H1 (cell line): Measurements from ENCODE around the gene DOCK1. TPM values are rescaled to one million over a fixed set of nuclear protein-coding genes. Genes with fewer than 3 reads are reported as not detected.

Source experiments
- CTCF ChIA-PET: fragments of 300-600 bp; sonication (Branson Sonifier 250); formaldehyde crosslinking; loops from one replicate; lab custom pipeline; 2021; ENCODE audit not compliant: partially characterized antibody; lab: Charles Lee
- POLR2A ChIA-PET: fragments of 300-600 bp; sonication (Branson Sonifier 250); formaldehyde crosslinking; loops from one replicate; lab custom pipeline; 2021; ENCODE audit warnings: inconsistent platforms; ENCODE audit not compliant: partially characterized antibody; lab: Charles Lee
- DNase-seq, 2 experiments: peaks; one replicate each; pipeline versions ENCODE4 v3.0.0 to v3.0.0-alpha.2; 2010 to 2022; ENCODE audit warnings: low spot score in 2 of 2, low read depth in 1 of 2, mixed read lengths in 1 of 2
- FAIRE-seq: peaks from 2 replicates; lab custom pipeline; 2011; peaks lifted over from hg19 to GRCh38; lab: Jason Lieb, UNC
- H2AFZ ChIP-seq: 2 replicates; pipeline ENCODE4 v1.8.1; 2012; ENCODE audit warnings: low read length, inconsistent platforms
- H2AK5ac ChIP-seq: 2 replicates; pipeline ENCODE4 v1.6.1; 2013; ENCODE audit warnings: low read depth, low read length
- H2BK120ac ChIP-seq: replicated peaks from 2 replicates; pipeline ENCODE3; 2013; ENCODE audit warnings: low read depth, low read length, inconsistent platforms
- H2BK12ac ChIP-seq: 2 replicates; pipeline ENCODE4 v1.6.1; 2013; ENCODE audit warnings: low read depth, low read length
- H2BK15ac ChIP-seq: 2 replicates; pipeline ENCODE4 v1.6.1; 2013; ENCODE audit warnings: low read length
- H2BK20ac ChIP-seq: 2 replicates; pipeline ENCODE4 v1.6.1; 2013; ENCODE audit warnings: low read length
- H2BK5ac ChIP-seq: 2 replicates; pipeline ENCODE4 v1.6.1; 2013; ENCODE audit warnings: low read depth, low read length
- H3K14ac ChIP-seq: 2 replicates; pipeline ENCODE4 v1.6.1; 2013; ENCODE audit warnings: inconsistent platforms; ENCODE audit not compliant: insufficient read length
- H3K18ac ChIP-seq: 2 replicates; pipeline ENCODE4 v1.6.1; 2013; ENCODE audit warnings: low read length; ENCODE audit errors: extremely low read depth
- H3K23ac ChIP-seq: 2 replicates; pipeline ENCODE4 v1.6.1; 2013; ENCODE audit warnings: inconsistent platforms; ENCODE audit not compliant: insufficient read length
- H3K23me2 ChIP-seq: 2 replicates; pipeline ENCODE4 v1.6.1; 2013; ENCODE audit warnings: low read depth, low read length
- H3K27ac ChIP-seq: 2 replicates; pipeline ENCODE4 v1.6.1; 2011; ENCODE audit warnings: low read depth, low read length, inconsistent platforms
- H3K27me3 ChIP-seq, 4 experiments: replicated peaks in 1 of 4; 1 replicate in 1 of 4; 2 replicates in 3 of 4; pipeline versions ENCODE4 v1.6.1 to v1.8.1; 2011 to 2013; ENCODE audit warnings: low read length in 3 of 4, mild to moderate bottlenecking in 3 of 4, inconsistent platforms in 2 of 4, mixed read lengths in 2 of 4, moderate library complexity in 1 of 4; ENCODE audit not compliant: control insufficient read depth in 3 of 4, insufficient read depth in 3 of 4; ENCODE audit errors: extremely low read depth in 1 of 4
- H3K36me3 ChIP-seq, 4 experiments: 2 replicates each; pipeline versions ENCODE4 v1.6.1 to v1.8.1; 2011 to 2013; ENCODE audit warnings: mild to moderate bottlenecking in 4 of 4, low read length in 3 of 4, moderate library complexity in 2 of 4, control low read depth in 1 of 4, inconsistent platforms in 1 of 4; ENCODE audit not compliant: insufficient read depth in 4 of 4, control insufficient read depth in 2 of 4
- H3K4ac ChIP-seq: replicated peaks from 2 replicates; pipeline ENCODE3; 2013; ENCODE audit warnings: low read length, low read depth, mixed read lengths, inconsistent platforms; ENCODE audit not compliant: insufficient read length
- H3K4me1 ChIP-seq, 4 experiments: replicated peaks in 1 of 4; 1 replicate in 1 of 4; 2 replicates in 3 of 4; pipeline versions ENCODE4 v1.6.1 to v1.8.1; 2011 to 2013; ENCODE audit warnings: low read length in 3 of 4, inconsistent platforms in 2 of 4, mixed read lengths in 1 of 4; ENCODE audit not compliant: insufficient read depth in 4 of 4, control insufficient read depth in 3 of 4
- H3K4me2 ChIP-seq, 2 experiments: 2 replicates each; pipeline versions ENCODE4 v1.6.1 to v1.8.1; 2011 to 2013; ENCODE audit warnings: low read depth in 2 of 2, low read length in 2 of 2, control low read depth in 1 of 2, inconsistent platforms in 1 of 2, mild to moderate bottlenecking in 1 of 2; ENCODE audit not compliant: insufficient read depth in 1 of 2
- H3K4me3 ChIP-seq, 4 experiments: fragments of 200-600, 300-600 bp in 1 of 4; sonication (generic), shearing (Covaris generic), sonication (Bioruptor Twin) in 1 of 4; 2 replicates each; pipeline versions ENCODE4 v1.5.1 to v1.8.1; 2011 to 2016; ENCODE audit warnings: low read length in 4 of 4, low read depth in 3 of 4, control low read depth in 2 of 4, inconsistent platforms in 2 of 4, mild to moderate bottlenecking in 2 of 4, mixed read lengths in 1 of 4, moderate library complexity in 1 of 4; ENCODE audit not compliant: insufficient read depth in 2 of 4; ENCODE audit errors: extremely low read depth in 1 of 4
- H3K56ac ChIP-seq: replicated peaks from 2 replicates; pipeline ENCODE3; 2013; ENCODE audit warnings: low read depth, mild to moderate bottlenecking, mixed read lengths, low read length, inconsistent platforms; ENCODE audit not compliant: insufficient read length
- H3K79me1 ChIP-seq: 2 replicates; pipeline ENCODE4 v1.6.1; 2013; ENCODE audit warnings: low read depth, low read length, control low read depth
- H3K79me2 ChIP-seq, 2 experiments: 2 replicates each; pipeline versions ENCODE4 v1.6.1 to v1.8.1; 2012 to 2013; ENCODE audit warnings: low read length in 2 of 2, mild to moderate bottlenecking in 2 of 2, inconsistent platforms in 1 of 2; ENCODE audit not compliant: insufficient read depth in 2 of 2, control insufficient read depth in 1 of 2
- H3K9ac ChIP-seq, 4 experiments: replicated peaks in 1 of 4; 1 replicate in 1 of 4; 2 replicates in 3 of 4; pipeline versions ENCODE4 v1.6.1 to v1.8.1; 2011 to 2013; ENCODE audit warnings: low read depth in 3 of 4, low read length in 3 of 4, control low read depth in 2 of 4, mild to moderate bottlenecking in 2 of 4, moderate library complexity in 2 of 4, inconsistent platforms in 1 of 4; ENCODE audit errors: extremely low read depth in 1 of 4
- H3K9me3 ChIP-seq, 2 experiments: 2 replicates each; pipeline versions ENCODE4 v1.6.1 to v1.8.1; 2012 to 2013; ENCODE audit warnings: mild to moderate bottlenecking in 2 of 2, moderate library complexity in 2 of 2, control low read depth in 1 of 2, inconsistent platforms in 1 of 2, low read depth in 1 of 2, low read length in 1 of 2, mixed read lengths in 1 of 2; ENCODE audit not compliant: insufficient read depth in 2 of 2
- H4K20me1 ChIP-seq, 2 experiments: replicated peaks in 1 of 2; 2 replicates each; pipeline versions ENCODE3 to v1.8.1; 2011 to 2013; ENCODE audit warnings: inconsistent platforms in 2 of 2, low read length in 2 of 2, mild to moderate bottlenecking in 1 of 2; ENCODE audit not compliant: insufficient read depth in 2 of 2, control insufficient read depth in 1 of 2
- H4K5ac ChIP-seq: 2 replicates; pipeline ENCODE4 v1.6.1; 2013; ENCODE audit warnings: low read length, low read depth, mixed read lengths, inconsistent platforms; ENCODE audit not compliant: insufficient read length
- H4K8ac ChIP-seq: 2 replicates; pipeline ENCODE4 v1.8.0; 2013; ENCODE audit warnings: mild to moderate bottlenecking, moderate library complexity, low read length, inconsistent platforms; ENCODE audit not compliant: insufficient read depth; ENCODE audit errors: extremely low read depth
- H4K91ac ChIP-seq: replicated peaks from 2 replicates; pipeline ENCODE3; 2013; ENCODE audit warnings: low read length, mixed read lengths, inconsistent platforms; ENCODE audit not compliant: insufficient read length
- BCL11A ChIP-seq, 2 experiments: IDR thresholded peaks; one replicate each; pipeline ENCODE4 v1.6.1; 2011; ENCODE audit warnings: low read depth in 2 of 2, low read length in 2 of 2, mild to moderate bottlenecking in 2 of 2
- CBX8 ChIP-seq: fragments of 300-800, 300-1000 bp; sonication (generic); IDR thresholded peaks from 2 replicates; pipeline ENCODE4 v1.7.1; 2016; ENCODE audit warnings: low read depth, low read length, borderline replicate concordance
- CTCF ChIP-seq, 3 experiments: IDR thresholded peaks; 1 replicate in 2 of 3; 2 replicates in 1 of 3; pipeline versions ENCODE4 v1.5.1 to v1.6.1; 2011; ENCODE audit warnings: low read length in 3 of 3, mild to moderate bottlenecking in 3 of 3, inconsistent platforms in 2 of 3, low read depth in 1 of 3, moderate library complexity in 1 of 3; ENCODE audit not compliant: insufficient read depth in 1 of 3; ENCODE audit errors: control extremely low read depth in 1 of 3
- JUN ChIP-seq: IDR thresholded peaks from 2 replicates; pipeline ENCODE4 v1.6.1; 2011; ENCODE audit warnings: low read depth, mild to moderate bottlenecking, improper control_type of control experiment, low read length
- KDM4A ChIP-seq: IDR thresholded peaks from one replicate; pipeline ENCODE4 v1.7.1; 2012; ENCODE audit warnings: low read depth, mild to moderate bottlenecking, moderate library complexity, low read length, inconsistent platforms; ENCODE audit not compliant: severe bottlenecking
- KDM5A ChIP-seq: fragments of 200-600 bp; IDR thresholded peaks from 2 replicates; pipeline ENCODE4 v1.7.1; 2012; ENCODE audit warnings: mild to moderate bottlenecking, low read length, inconsistent platforms, mixed read lengths
- PHF8 ChIP-seq: fragments of 200-600 bp; sonication (generic); conservative IDR thresholded peaks from 2 replicates; pipeline ENCODE4 v1.7.1; 2012; ENCODE audit warnings: low read depth, mild to moderate bottlenecking, inconsistent platforms, low read length, moderate library complexity
- POLR2AphosphoS5 ChIP-seq: IDR thresholded peaks from 2 replicates; pipeline ENCODE4 v1.6.1; 2011; ENCODE audit warnings: low read depth, low read length
- RNF2 ChIP-seq: fragments of 200-900, 300-1000 bp; sonication (generic); IDR thresholded peaks from 2 replicates; pipeline ENCODE4 v1.7.1; 2016; ENCODE audit warnings: borderline replicate concordance, low read depth, mild to moderate bottlenecking, antibody characterized with exemption, low read length; ENCODE audit not compliant: poor library complexity, severe bottlenecking; ENCODE audit errors: missing control alignments
- SIX5 ChIP-seq: IDR thresholded peaks from 2 replicates; pipeline ENCODE4 v1.6.1; 2011; ENCODE audit warnings: mild to moderate bottlenecking, low read depth, low read length
- SP1 ChIP-seq: IDR thresholded peaks from 2 replicates; pipeline ENCODE4 v1.6.1; 2011; ENCODE audit warnings: low read depth, low read length
- YY1 ChIP-seq: IDR thresholded peaks from 2 replicates; pipeline ENCODE4 v1.6.1; 2011; ENCODE audit warnings: low read depth, mild to moderate bottlenecking, low read length
- WGBS, 2 experiments: shearing (Covaris generic) in 1 of 2; methylation state at CpG; one replicate each; pipeline versions ENCODE4 v1.1.6 to v1.1.7; 2013 to 2015; ENCODE audit warnings: low lambda C conversion rate in 2 of 2, mixed read lengths in 2 of 2, inconsistent platforms in 1 of 2, low coverage in 1 of 2, missing lambda C conversion rate in 1 of 2; ENCODE audit not compliant: insufficient replicate concordance in 2 of 2, insufficient coverage in 1 of 2, insufficient read length in 1 of 2; ENCODE audit errors: extremely low coverage in 1 of 2, missing lambda C conversion rate in 1 of 2; 5-methylcytosine and 5-hydroxymethylcytosine counted together
- polyA plus RNA-seq, 7 experiments: library from polyadenylated mRNA; depleted of rRNA in 3 of 7; stranded (reverse) in 5 of 7; unstranded in 2 of 7; fragments of >200 nt in 5 of 7; fragments of 200-250 nt in 2 of 7; gene quantifications; 1 replicate in 5 of 7; 2 replicates in 1 of 7; 4 replicates in 1 of 7; pipeline versions ENCODE4 v1.2.1 to v1.2.3, GENCODE V29; 2011 to 2013; ENCODE audit warnings: missing spikeins in 2 of 7, mixed read lengths in 2 of 7
- total RNA-seq: library from RNA; stranded (reverse); fragmentation: NEBNext Ultra II Directional; extraction: Animal tissue kit (Norgen Biotek cat#: 25700); gene quantifications from 2 replicates; pipeline ENCODE4 v1.2.1, GENCODE V29; 2021

DOCK1 gene
- total and polyA plus RNA-seq, 2 of the 8 experiments (the other 6 are each of a cell fraction or from before 2014, with no cell fraction given): 11.6 to 53.0 TPM

- H3K27ac ChIP-seq: no peak overlapping the region
- no peak overlapping the region for H4K5ac ChIP-seq
- H2BK5ac ChIP-seq: no peak overlapping the region
- no peak overlapping the region for H2AFZ ChIP-seq
- H3K56ac ChIP-seq: no peak overlapping the region
- H3K27me3 ChIP-seq: no peaks in the 10 kb centered on the region
- POLR2A ChIA-PET: no interaction called here
- H2BK120ac ChIP-seq: no peak overlapping the region
- H3K4me1 ChIP-seq: peaks cover 0 to 9% (median 2%) of the 10 kb centered on the region in 4 experiments; a peak in 2 of 7 replicates
- DNase-seq (no peak), FAIRE-seq (no peak)
- no peak overlapping the region for H2BK15ac ChIP-seq
- H2BK12ac ChIP-seq: no peak overlapping the region
- H3K18ac ChIP-seq: no peak overlapping the region
- H3K79me1 ChIP-seq: no peaks in the 10 kb centered on the region
- no peak overlapping the region for H3K9ac ChIP-seq
- H2AK5ac ChIP-seq: no peak overlapping the region
- no peaks in the 10 kb centered on the region for H3K23me2 ChIP-seq
- no peak overlapping the region for H3K14ac ChIP-seq
- no peak overlapping the region for H3K4me2 ChIP-seq
- H3K79me2 ChIP-seq: no peaks in the 10 kb centered on the region
- CTCF ChIA-PET: no interaction called here
- no peaks in the 10 kb centered on the region for H3K9me3 ChIP-seq
- 89% methylated on average over 6 of the region's 6 CpGs; no CpG with 5 or more reads in 1 of the 2 experiments for WGBS, 2 experiments
- H3K23ac ChIP-seq: no peak overlapping the region
- H4K91ac ChIP-seq: no peak overlapping the region
- H3K36me3 ChIP-seq: peaks cover 0 to 6% (median 1%) of the 10 kb centered on the region in 4 experiments; a peak in 3 of 8 replicates
- no peak overlapping the region for H3K4ac ChIP-seq
- peaks cover 2% of the 10 kb centered on the region in 2 experiments for H4K20me1 ChIP-seq
- H2BK20ac ChIP-seq: no peak overlapping the region
- no peak overlapping the region for H3K4me3 ChIP-seq
- no peak overlapping the region for H4K8ac ChIP-seq
- no peak for TF ChIP-seq POLR2AphosphoS5
- TF ChIP-seq PHF8: no peak
- no peak for TF ChIP-seq SIX5
- TF ChIP-seq YY1: no peak
- no peak for TF ChIP-seq SP1
- no peak for TF ChIP-seq KDM5A
- no peak for TF ChIP-seq CBX8
- no peak for TF ChIP-seq JUN
- no peak for TF ChIP-seq RNF2
- no peak for TF ChIP-seq KDM4A
- no peak for TF ChIP-seq BCL11A (IDR thresholded peaks at IDR 0.05; ENCODE audit: low read depth in 2 of 2, low read length in 2 of 2)
- no peak for TF ChIP-seq CTCF (IDR thresholded peaks at IDR 0.05; ENCODE audit: control extremely low read depth in 1 of 3, insufficient read depth in 1 of 3, low read depth in 1 of 3, low read length in 3 of 3)
Measured at GRCh38 chr10:126977216-126977615, 72.0 kb downstream of the DOCK1 start.
